ENCODE results near the gene SAMD14.

- TF ChIP-seq REST (IDR thresholded peaks at IDR 0.05; ENCODE audit: unreplicated experiment) (no peak), CTCF (conservative IDR thresholded peaks at IDR 0.05; ENCODE audit: low read depth in 2 of 2) (no peak), EZH2phosphoT487 (IDR thresholded peaks at IDR 0.05; ENCODE audit: unreplicated experiment) (no peak), POLR2AphosphoS5 (IDR thresholded peaks at IDR 0.05; ENCODE audit: low read depth) (no peak), ZNF331 (CRISPR knock-in tag; IDR thresholded peaks at IDR 0.05; ENCODE audit: low read depth) (no peak), CREB1 (CRISPR knock-in tag; IDR thresholded peaks at IDR 0.05; ENCODE audit: low read depth) (no peak), EZH2 (IDR thresholded peaks at IDR 0.05; ENCODE audit: low read depth, unreplicated experiment) (no peak), ZNF462 (CRISPR knock-in tag; IDR thresholded peaks at IDR 0.05) (no peak), JUNB (IDR thresholded peaks at IDR 0.05; ENCODE audit: unreplicated experiment) (no peak), ZNF114 (CRISPR knock-in tag; IDR thresholded peaks at IDR 0.05) (no peak), STAT1 (IDR thresholded peaks at IDR 0.05; ENCODE audit: unreplicated experiment) (no peak), ETS1 (IDR thresholded peaks at IDR 0.05) (no peak)
Measured at GRCh38 chr17:50163843-50164696, 34.1 kb upstream of the SAMD14 start.

All from GM23338 (cell line).